SU-DHL-6 (cell line): ENCODE measurements around the gene HPCAL4.

ENCODE experiments used
- CTCF ChIP-seq: fragments of 200-600 bp; sonication (generic); IDR thresholded peaks from one replicate; pipeline ENCODE4 v1.5.1; 2017; ENCODE audit warnings: antibody characterized with exemption, mild to moderate bottlenecking, low read length, moderate library complexity; ENCODE audit not compliant: insufficient read depth, poor library complexity, severe bottlenecking
- EZH2phosphoT487 ChIP-seq: fragments of 200-600 bp; sonication (generic), shearing (Covaris generic); conservative IDR thresholded peaks from 2 replicates; pipeline ENCODE4 v1.6.1; 2018; ENCODE audit warnings: mild to moderate bottlenecking, antibody characterized with exemption, low read length, moderate library complexity, mixed read lengths

GRCh38 chr1:39684313-39684664 lies 6.9 kb downstream of the HPCAL4 start:
- TF ChIP-seq CTCF (no peak), EZH2phosphoT487 (no peak)
